Superior temporal gyrus (tissue), 1 donor: Measurements from ENCODE around the gene SLC49A3.
A peak's percentile ranks its signal among the peaks of the same experiment; 100 is the strongest.
"Not testable (repeated sequence)": the region's sequence is repeated elsewhere in the genome, so short reads cannot be mapped to it uniquely, and the experiment has no call there.

Experiments used
- DNase-seq: peaks from one replicate; pipeline ENCODE4 v3.0.0-alpha.2; 2016; ENCODE audit errors: extremely low spot score

SLC49A3 gene

GRCh38 chr4:703336-704197 is 14.6 kb upstream of the SLC49A3 start:
- DNase-seq, result no peak

DNA sequence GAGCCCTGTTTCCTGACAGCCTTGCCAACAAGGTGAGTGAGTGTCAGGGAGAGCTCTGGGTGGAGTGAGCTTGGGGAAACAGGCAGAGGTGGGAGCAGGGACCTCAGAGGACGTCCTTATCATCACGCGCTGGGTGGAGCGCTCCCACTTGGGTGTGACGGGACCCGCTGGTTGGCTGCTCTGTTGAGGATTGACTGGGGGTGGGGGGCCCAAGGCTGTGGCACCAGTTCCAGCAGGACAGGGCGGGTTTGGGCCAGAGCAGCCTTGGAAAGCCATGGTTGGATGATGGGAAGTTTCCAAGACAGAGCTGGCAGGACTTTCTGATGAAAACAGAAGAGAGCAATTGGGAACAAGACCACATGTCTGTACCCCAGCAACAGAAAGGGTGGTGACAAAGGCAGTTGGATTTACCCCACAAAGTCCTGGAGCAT is 13.7 kb upstream of the SLC49A3 start:
- DNase-seq, result no peak

DNA sequence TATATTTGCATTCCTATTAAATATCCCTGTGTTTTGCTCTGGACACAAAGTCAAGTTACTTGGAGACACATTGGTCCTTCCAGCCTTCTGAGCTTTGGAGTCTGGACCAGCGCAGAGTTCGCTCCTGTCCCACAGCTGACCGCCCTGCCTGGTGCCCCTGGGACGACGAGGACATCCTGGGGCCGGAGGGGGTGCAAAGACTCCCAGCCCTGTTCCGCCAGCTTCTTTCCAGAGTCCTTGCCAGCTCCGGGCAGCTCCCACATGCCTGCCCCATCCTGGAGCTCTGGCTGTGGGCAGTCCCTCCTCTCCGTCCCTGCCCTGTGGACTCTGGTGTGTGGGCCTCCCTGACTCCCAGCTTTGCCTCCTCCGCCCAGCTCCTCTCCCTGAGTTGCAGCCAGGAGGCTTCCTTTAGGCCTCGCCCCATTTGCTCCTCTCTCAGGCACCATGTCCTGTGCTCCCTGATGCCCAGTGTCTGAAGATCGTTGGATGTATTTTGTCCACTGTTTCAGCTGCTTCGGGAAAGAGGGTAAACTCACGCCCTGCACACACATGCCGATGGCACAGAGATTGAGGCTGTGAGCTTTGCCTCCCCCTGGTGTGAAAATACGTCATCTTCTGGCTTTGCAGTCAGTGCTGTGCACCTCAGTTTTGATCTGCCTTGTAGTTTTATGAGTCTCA is 11.8 kb upstream of the SLC49A3 start:
- peak; percentile 42 for DNase-seq

GRCh38 chr4:699816-700580 is 11.0 kb upstream of the SLC49A3 start:
- no peak for DNase-seq

DNA sequence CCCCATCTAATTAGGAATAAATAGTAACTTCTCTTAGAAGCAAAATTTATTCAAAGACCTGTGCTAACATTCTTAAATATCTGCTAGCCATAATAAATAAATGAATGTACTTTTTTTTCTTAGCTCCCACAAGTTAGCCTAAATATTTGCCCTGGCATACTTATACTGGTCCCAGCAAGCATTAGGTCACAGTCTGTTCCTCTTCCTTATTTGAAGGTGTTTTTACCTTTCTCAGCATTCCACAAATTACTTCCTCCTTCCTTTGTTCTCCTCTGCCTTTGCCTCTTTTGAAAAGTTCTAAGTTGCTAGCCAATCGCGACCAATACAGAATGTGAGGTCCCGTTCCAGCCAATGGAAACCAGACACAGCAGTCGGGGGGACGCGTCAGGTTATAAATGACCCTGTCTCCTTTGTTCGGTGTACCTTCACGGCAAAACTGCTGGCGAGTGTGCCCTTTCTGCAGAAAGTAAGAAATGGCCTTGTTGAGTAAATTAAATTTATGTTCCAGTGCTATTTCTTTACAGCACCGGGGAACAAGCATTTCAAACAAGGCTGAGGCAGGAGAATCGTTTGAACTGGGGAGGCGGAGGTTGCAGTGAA is 5.5 kb upstream of the SLC49A3 start:
- not testable (repeated sequence) for DNase-seq

GRCh38 chr4:692771-693554 is 4.0 kb upstream of the SLC49A3 start:
- no peak for DNase-seq

DNA sequence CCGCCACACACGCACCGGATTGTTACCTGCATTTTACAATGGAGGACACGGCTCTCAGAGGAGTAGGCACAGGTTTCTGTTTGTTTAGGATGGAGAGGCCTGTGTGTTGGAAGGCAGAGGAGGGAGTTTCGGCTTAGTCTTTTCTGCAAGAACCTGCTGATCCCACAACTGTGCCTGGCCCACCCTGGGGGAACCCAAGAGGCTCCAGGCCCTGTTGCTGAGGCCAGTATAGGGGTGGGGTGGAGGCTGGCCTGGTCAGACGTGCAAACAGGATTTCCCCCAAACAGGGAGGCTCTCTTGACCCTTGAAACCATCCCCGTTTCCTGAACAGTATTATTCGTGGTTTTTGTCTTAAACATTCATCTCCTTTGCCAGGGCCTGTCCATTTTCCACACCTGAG is 772 bp upstream of the SLC49A3 start:
- no peak for DNase-seq

DNA sequence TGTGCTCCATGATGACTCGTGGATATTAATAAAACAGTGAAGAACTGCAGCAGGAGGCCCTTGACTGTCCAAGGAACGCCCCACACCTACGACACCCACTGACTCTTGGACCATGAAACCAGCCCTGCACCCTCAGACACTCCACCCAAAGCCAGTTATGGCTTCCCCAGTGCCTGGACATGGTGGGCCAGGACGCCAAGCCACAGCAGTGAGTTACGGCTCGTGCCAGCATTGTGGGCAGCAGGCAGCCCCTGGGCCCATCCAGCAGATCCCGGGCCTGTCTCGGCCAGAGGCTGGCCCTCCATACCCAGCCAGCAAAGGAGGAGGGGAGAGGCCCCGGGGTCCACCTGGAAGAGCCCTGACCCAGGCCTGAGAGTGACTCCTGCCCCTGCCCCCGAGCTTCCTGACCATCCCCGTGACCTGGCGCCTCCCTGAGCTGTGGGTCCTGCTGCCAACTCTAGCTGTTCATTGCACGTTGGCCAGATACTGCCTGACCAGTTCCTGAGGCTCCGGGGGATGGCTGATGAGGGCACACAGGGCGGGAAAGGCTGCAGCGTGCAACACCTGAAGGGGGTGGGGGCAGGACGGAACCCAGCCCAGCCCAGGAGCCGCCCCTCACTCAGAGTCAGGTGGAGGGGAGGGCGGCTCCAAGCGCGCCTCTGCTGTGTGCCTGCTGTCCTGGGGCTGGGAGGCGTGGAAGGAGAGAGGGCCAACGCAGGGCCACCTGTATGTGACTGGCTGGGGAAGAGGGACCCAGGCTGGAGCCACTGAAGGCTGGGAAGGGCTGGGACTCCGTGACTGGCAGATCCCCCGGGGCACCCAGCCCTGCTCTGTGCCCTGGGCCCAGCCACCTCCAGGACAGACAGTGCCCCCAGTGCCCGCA is 739 bp downstream of the SLC49A3 start:
- no peak for DNase-seq

DNA sequence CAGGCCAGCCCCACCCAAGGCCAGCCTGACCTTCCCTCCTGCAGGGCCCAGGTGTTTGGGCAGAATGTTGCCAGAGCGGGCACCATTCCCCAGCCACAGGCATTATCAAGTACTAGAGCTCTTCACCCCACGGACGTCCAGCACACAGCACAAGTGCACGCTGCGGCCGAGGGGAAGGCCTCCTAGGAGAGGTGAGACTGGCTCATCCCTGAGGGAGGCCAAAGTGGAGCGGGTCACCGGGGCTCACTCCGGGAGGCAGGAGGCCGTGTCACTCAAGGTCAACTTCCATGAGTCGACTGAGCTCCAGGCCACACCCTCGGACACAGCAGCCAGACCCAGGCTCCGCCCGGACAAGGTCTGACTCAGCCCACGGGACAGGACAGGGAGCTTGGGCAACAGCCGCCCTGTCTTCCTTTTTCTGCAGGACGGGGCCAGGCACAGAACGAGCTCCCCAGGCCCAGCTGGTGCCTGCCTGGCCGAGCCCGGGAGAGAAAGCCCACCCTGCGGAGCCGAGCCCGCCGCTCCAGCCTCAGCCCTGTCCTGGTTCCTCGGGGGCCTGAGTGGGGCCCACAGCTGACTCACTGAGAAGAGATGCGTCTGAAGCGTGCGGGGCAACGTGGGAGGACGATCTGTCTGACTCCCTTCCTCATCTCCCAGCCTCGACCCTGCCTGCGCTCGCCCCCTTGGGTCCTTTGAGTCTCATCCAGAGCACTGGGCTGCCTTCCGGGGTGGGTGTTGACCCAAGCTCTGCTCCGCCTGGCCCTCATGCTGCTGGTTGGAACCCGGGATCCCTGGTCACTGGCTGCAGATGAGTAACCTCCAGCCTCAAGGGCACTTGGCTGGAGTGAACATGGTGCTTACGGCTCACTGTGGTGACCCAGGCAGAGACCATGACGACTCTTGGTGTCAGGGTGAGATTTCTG is 1.6 kb downstream of the SLC49A3 start:
- DNase-seq, result no peak

DNA sequence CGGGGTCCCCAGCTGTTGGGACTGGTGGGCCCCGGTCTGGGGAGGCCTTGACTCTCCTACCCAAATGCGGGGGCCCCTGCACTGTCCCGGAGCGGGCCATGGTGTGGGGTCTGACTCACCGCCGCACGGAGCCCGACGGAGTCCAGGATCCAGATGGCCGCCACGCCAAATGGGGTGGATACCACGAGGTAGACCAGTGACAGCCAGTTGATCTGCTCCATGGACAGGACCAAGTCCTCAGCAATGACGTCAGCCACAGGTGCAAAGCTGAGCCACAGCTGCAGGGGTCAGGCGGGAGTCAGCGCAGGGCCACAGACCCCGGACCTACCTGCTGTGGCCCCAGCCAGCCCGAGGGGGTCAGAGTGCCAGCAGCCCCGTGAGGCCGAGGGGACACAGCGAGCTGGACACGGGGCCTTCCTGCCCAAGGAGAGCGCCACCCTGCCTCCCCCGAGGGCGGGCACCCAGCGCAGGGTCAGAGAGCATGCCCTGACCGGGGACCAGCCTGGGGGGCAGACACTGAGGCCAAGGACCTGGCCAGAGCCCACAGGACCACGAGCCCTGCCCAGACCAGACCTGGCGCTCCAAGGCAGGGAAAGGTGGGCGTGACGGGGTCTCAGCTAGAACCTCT is 2.4 kb downstream of the SLC49A3 start:
- no peak for DNase-seq

GRCh38 chr4:685679-686412 is 3.1 kb downstream of the SLC49A3 start:
- DNase-seq, result no peak

DNA sequence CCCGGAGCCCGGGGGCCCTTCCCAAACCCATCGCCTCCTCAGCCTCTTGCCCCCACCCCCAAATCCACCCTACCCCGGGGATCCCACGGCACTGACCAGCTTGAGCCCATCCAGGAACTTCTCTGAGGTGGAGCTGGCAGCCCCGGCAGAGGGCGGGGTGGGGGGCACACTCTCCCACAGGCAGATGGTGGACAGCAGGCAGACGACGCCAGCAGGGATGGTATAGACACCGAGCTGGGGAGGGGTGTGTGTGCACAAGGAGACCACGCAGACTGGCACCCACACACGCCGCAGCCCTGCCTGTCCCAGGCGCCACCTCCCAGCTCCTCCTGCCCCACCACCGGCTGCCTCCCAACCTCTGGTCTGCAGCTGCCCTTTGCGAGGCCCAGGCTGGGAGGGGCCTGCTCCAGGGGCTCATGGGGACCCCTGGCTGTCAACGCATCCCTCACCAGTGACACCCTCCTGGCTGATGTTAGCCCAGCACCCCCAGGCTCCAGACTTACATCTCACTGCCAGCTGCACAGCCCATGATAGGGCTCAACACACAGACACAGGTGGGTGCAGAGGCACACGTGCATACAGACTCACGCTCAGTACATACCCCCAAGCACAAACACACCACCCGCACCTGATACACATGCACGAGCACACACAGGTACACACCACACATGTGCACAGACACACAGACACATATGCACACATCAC is 4.2 kb downstream of the SLC49A3 start:
- no peak for DNase-seq

DNA sequence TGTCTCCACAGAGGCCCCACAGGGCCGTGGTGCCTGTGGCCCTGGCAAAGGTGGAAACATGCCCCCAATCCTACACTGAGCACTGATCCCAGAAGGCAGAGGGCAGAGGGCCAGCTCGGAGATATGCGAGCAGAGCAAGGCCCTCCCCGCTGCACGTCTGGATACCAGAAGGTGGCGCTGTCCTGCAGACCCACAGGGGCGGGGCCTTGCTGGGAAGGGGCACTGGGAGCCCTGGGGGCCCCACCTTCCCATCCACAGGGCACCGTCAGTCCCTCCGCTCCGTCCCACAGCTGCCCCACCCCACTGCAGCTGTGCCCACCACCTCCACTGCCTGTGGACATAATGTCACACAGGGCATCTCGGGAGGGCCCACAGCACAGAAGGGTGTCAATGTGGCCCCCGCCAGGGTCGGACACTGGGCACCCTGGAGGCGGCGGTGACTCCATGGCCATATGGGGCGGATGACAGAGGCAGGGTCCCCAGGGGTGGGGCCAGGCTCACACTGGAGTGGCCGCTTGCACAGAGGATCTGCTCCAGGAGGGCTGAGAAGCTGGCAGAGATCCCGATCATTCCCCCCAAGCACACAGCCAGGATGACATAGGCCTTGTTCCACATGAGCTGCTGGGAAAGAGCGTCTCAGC is 4.8 kb downstream of the SLC49A3 start:
- DNase-seq, result peak; percentile 77

DNA sequence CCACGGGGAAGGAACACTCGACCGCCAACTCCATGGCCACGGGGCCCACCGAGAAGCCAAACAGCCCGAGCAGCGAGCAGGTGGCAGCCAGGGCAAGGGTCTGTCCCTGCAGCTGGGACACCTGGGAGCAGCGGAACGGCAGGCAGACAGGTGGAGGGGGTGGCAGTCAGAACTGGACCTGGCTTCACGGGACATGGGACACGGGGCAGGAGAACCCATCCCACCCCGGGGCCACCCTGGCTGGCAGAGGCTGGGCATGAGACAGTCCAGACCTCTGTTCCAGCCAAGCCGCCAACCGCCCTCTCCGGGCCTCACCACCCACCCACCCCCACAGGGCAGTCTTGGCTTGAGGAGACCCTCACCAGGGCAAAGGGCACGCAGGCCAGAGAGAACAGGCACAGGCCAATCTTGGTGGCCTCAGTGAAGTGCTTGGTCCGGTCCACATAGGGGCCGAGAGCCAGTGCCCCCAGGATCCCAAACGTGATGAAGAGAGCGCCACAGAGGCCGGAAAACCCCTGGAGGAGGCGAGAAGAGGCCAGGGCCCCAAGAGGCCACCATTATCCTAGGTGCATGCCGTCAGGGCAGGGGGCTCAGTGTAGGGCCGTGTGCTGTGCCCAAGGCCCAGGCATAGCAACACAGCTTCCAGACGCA is 5.6 kb downstream of the SLC49A3 start:
- DNase-seq, result no peak

GRCh38 chr4:682490-683172 is 6.3 kb downstream of the SLC49A3 start:
- no peak for DNase-seq
